Gastroesophageal sphincter (tissue), 4 donors: ENCODE measurements around the gene TNS1. TPM values are rescaled to one million over a fixed set of nuclear protein-coding genes. Genes with fewer than 3 reads are reported as not detected.

ENCODE experiments used
- ATAC-seq: fragments of 150-250 bp; one replicate; pipeline ENCODE4 v1.9.1; 2016; ENCODE audit warnings: mild to moderate bottlenecking, moderate library complexity
- H3K27ac ChIP-seq, 4 donors: fragments of 200-600 bp; sonication (generic) in 3 of 4; 1 replicate in 3 of 4; 2 replicates in 1 of 4; pipeline ENCODE4 v1.5.1; 2016 to 2019
- H3K27me3 ChIP-seq: fragments of 200-600 bp; sonication (generic); one replicate; pipeline ENCODE4 v1.5.1; 2019
- H3K36me3 ChIP-seq, 2 donors: fragments of 200-600 bp; sonication (generic); one replicate each; pipeline ENCODE4 v1.5.1; 2019; ENCODE audit warnings: control low read depth in 1 of 2
- H3K4me1 ChIP-seq, 3 donors: fragments of 200-600 bp; sonication (generic); 1 replicate in 2 of 3; 2 replicates in 1 of 3; pipeline ENCODE4 v1.5.1; 2016 to 2019; ENCODE audit warnings: control low read depth in 2 of 3
- H3K4me3 ChIP-seq, 2 donors: fragments of 200-600 bp; sonication (generic); one replicate each; pipeline ENCODE4 v1.5.1; 2019; ENCODE audit warnings: mild to moderate bottlenecking in 1 of 2, moderate library complexity in 1 of 2
- H3K9me3 ChIP-seq, 3 donors: fragments of 200-600 bp; sonication (generic); one replicate each; pipeline ENCODE4 v1.5.1; 2017 to 2019; ENCODE audit warnings: control low read depth in 2 of 3
- CTCF ChIP-seq, 4 experiments: fragments of 200-600 bp in 2 of 4; fragments of 450-650 bp in 2 of 4; sonication (generic) in 1 of 4; IDR thresholded peaks; one replicate each; pipeline ENCODE4 v1.5.1; 2017 to 2019; ENCODE audit warnings: antibody characterized with exemption in 4 of 4, mild to moderate bottlenecking in 2 of 4, moderate library complexity in 2 of 4
- EP300 ChIP-seq: sonication (generic); formaldehyde crosslinking; IDR thresholded peaks from one replicate; pipeline ENCODE4 v1.6.1; 2017; ENCODE audit warnings: antibody characterized with exemption, mild to moderate bottlenecking
- POLR2A ChIP-seq, 2 donors: fragments of 450-650 bp; IDR thresholded peaks; one replicate each; pipeline ENCODE4 v1.6.1; 2017; ENCODE audit warnings: antibody characterized with exemption in 2 of 2, mild to moderate bottlenecking in 2 of 2, moderate library complexity in 1 of 2
- POLR2AphosphoS5 ChIP-seq: sonication (generic); formaldehyde crosslinking; IDR thresholded peaks from one replicate; pipeline ENCODE4 v1.6.1; 2017; ENCODE audit warnings: antibody characterized with exemption
- WGBS, 2 donors: methylation state at CpG; one replicate each; pipeline ENCODE4 v1.1.5; 2018; ENCODE audit warnings: low coverage in 1 of 2; 5-methylcytosine and 5-hydroxymethylcytosine counted together
- total RNA-seq, 4 donors: library from RNA; depleted of rRNA; stranded (reverse); fragments of >200 nt; gene quantifications; one replicate each; pipeline ENCODE4 v1.1.0, GENCODE V29; 2016

TNS1 gene
- total RNA-seq, 4 donors from 2014 or later = 825 to 2,193 (median 1,462) TPM

DNA sequence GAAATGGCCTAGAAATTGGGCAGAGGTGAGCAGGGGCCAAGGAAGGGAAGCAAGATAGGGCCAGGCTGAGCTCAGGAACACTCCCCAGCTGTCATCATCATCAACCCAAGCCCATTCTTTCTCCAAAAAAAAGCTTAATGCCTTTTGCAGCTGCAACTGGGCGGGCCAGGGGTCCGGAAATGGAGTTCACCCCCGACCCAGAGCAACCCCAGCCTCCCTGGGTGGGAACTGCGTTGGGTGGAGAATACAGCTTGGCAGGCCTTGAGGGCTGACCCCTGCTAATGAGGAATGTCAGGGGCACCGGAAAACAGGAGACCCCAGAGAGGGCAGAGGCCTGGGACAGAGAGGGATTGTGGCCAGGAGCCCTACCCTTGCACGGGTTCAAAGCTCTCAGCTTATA, 64.8 kb downstream of the TNS1 start:
- Histone ChIP-seq H3K4me1 (peaks cover 0 to 100% (median 52%) of the 10 kb centered on the region in 3 donors), H3K36me3 (peaks cover 0 to 5% of the 10 kb centered on the region in 2 donors), H3K27ac (peak overlapping the region; percentile 97), H3K27me3 (no peaks in the 10 kb centered on the region), H3K9me3 (no peaks in the 10 kb centered on the region), H3K4me3 (peak overlapping the region; percentile 68 to 86)
- ATAC-seq = no peak
- 17 to 28% methylated on average over 1 to 6 of the region's 6 CpGs for WGBS, 2 donors
- TF ChIP-seq POLR2AphosphoS5 = peak; percentile 5
- TF ChIP-seq EP300 = no peak
- TF ChIP-seq POLR2A (IDR thresholded peaks at IDR 0.05) = no peak
- no peak for TF ChIP-seq CTCF (IDR thresholded peaks at IDR 0.05)

DNA sequence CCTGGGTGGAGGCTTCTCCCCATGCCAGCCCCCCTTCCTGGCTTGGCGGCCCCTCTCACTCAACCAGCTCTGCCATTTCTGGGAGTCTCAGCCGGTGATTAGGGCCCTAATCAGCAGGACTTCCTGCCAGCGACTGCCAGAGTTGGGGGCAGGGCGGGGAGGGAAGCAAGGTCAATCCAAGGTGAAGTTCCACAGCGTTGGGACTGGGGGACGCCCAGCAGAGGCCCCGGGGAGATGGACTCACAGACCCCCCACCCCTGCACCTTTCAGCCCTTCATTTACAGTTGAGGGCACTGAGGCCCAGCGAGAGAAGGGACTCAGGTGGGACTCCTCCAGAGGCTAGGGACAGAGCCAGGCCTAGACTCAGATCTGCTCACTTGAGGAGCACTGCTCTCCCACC, 65.3 kb downstream of the TNS1 start:
- no peak for ATAC-seq
- no peak for TF ChIP-seq CTCF (IDR thresholded peaks at IDR 0.05)
- no peak for TF ChIP-seq EP300
- TF ChIP-seq POLR2AphosphoS5 = peak; percentile 46
- WGBS, 2 donors = 40% methylated on average over 1 of the region's 8 CpGs; no CpG with 5 or more reads in 1 of the 2 donors

DNA sequence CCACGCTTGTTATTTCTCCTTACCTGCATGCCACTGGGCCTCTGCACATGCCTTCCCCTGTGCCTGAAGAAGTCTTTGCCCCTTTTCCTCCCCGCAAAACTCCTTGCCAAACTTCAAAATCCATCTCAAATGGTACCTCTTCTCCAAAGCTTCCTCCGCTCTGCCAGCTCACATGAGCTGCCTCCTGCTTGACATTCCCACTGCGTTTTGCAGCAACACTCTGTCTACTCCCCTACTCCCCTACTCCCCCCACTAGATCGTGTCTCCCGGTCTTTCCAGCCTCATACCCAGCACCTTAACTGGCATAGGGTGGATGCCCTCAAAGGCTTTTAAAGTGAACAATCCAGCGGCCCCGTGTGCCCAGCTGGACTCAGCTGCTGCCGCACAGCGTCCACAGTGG, 65.8 kb downstream of the TNS1 start:
- TF ChIP-seq POLR2AphosphoS5 (no peak), EP300 (no peak), CTCF (IDR thresholded peaks at IDR 0.05) (no peak), POLR2A (IDR thresholded peaks at IDR 0.05) (no peak)
- 9 to 23% methylated on average over 6 to 7 of the region's 10 CpGs for WGBS, 2 donors
- H3K4me3 ChIP-seq = peak overlapping the region; percentile 68 to 86
- H3K36me3 ChIP-seq = peaks cover 0 to 7% of the 10 kb centered on the region in 2 donors
- H3K9me3 ChIP-seq = no peaks in the 10 kb centered on the region
- peak overlapping the region; percentile 97 for H3K27ac ChIP-seq
- H3K27me3 ChIP-seq = no peaks in the 10 kb centered on the region
- no peak for ATAC-seq
- H3K4me1 ChIP-seq = peaks cover 3 to 100% (median 63%) of the 10 kb centered on the region in 3 donors

More for the DNA sequence above, 65.3 kb downstream of the TNS1 start:
- peak overlapping the region; percentile 68 to 86 for H3K4me3 ChIP-seq
- peaks cover 0 to 100% (median 58%) of the 10 kb centered on the region in 3 donors for H3K4me1 ChIP-seq
- H3K36me3 ChIP-seq = peaks cover 0 to 6% of the 10 kb centered on the region in 2 donors
- peak overlapping the region; percentile 97 for H3K27ac ChIP-seq
- no peaks in the 10 kb centered on the region for H3K9me3 ChIP-seq
- no peaks in the 10 kb centered on the region for H3K27me3 ChIP-seq

DNA sequence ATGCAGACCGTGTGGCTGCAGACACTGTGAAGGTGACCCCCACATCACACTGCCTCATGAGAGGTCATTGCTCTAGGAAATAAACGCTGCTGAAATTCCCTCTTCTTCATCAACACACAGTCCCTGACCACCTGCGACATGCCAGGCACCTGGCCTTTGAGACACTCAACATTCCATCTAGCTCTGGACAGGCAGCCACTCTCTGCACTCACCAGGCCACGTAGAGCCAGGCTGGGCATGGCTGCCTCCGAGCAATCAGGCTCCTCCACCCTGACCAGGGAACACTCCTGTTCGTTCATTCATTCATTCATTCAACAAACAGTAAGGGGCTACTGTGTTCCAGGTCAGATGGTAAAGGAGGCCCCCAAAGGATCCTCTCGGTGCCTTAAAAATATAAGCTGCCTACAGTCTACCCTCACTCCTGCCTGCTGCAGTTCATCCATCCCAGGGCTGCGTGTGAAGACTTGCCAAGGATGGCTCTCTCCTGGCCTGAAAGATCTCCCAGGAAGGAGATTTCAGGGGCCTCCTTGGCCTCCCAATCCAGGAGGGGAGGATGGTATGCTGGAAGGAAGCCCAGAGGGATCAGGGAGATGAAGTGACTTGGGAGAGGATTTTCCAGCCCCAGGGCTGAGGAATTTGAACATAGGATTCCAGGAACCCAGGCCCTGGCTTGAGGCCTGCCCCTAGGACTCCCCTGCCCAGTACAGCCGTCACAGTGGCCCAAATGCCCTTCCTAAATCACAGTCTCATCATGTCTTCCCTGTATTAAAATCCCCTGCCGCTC, 66.7 kb downstream of the TNS1 start:
- no peaks in the 10 kb centered on the region for H3K27me3 ChIP-seq
- peaks cover 3 to 100% (median 63%) of the 10 kb centered on the region in 3 donors for H3K4me1 ChIP-seq
- peaks cover 0 to 5% of the 10 kb centered on the region in 2 donors for H3K36me3 ChIP-seq
- peak overlapping the region; percentile 68 to 86 for H3K4me3 ChIP-seq
- no peaks in the 10 kb centered on the region for H3K9me3 ChIP-seq
- peak overlapping the region; percentile 97 for H3K27ac ChIP-seq
- TF ChIP-seq CTCF (IDR thresholded peaks at IDR 0.05) (no peak), POLR2AphosphoS5 (peak; percentile 71)
- 0 to 24% methylated on average over 1 to 3 of the region's 10 CpGs for WGBS, 2 donors
- peak; percentile 7 for ATAC-seq
